EH (cell line): ENCODE data around the gene DENND2A.
A peak's percentile ranks its signal among the peaks of the same experiment; 100 is the strongest.
"Not testable (repeated sequence)": the region's sequence is repeated elsewhere in the genome, so short reads cannot be mapped to it uniquely, and the experiment has no call there.

Experiments
- DNase-seq: peaks from one replicate; pipeline ENCODE4 v3.0.0-alpha.2; 2015; ENCODE audit warnings: low read depth

Gene DENND2A

GRCh38 chr7:140587243-140587642 lies 53.4 kb downstream of the DENND2A start:
- no peak for DNase-seq

GRCh38 chr7:140586516-140586915 lies 54.1 kb downstream of the DENND2A start:
- DNase-seq, result no peak

- no peak for DNase-seq
Observed at GRCh38 chr7:140585333-140585732, 55.3 kb downstream of the DENND2A start.

GRCh38 chr7:140584195-140584851 lies 56.3 kb downstream of the DENND2A start:
- DNase-seq, result no peak

GRCh38 chr7:140581411-140581810 lies 59.2 kb downstream of the DENND2A start:
- no peak for DNase-seq

- no peak for DNase-seq
Observed at GRCh38 chr7:140577651-140578050, 63.0 kb downstream of the DENND2A start.

- DNase-seq, result no peak
Observed at GRCh38 chr7:140576589-140576988, 64.0 kb downstream of the DENND2A start.

- no peak for DNase-seq
Observed at GRCh38 chr7:140571538-140572122, 69.0 kb downstream of the DENND2A start.

GRCh38 chr7:140570120-140570519 lies 70.5 kb downstream of the DENND2A start:
- DNase-seq, result no peak

- DNase-seq, result no peak
Observed at GRCh38 chr7:140568021-140568813, 72.4 kb downstream of the DENND2A start.

GRCh38 chr7:140566186-140566585 lies 74.4 kb downstream of the DENND2A start:
- DNase-seq, result peak; percentile 82

- DNase-seq, result peak; percentile 39
Observed at GRCh38 chr7:140565761-140566160, 74.9 kb downstream of the DENND2A start.

GRCh38 chr7:140564643-140565042 lies 76.0 kb downstream of the DENND2A start:
- peak; percentile 49 for DNase-seq

GRCh38 chr7:140562926-140563481 lies 77.6 kb downstream of the DENND2A start:
- DNase-seq, result peak; percentile 58

GRCh38 chr7:140559410-140559809 lies 81.2 kb downstream of the DENND2A start:
- no peak for DNase-seq

GRCh38 chr7:140557809-140558518 lies 82.6 kb downstream of the DENND2A start:
- no peak for DNase-seq

GRCh38 chr7:140557069-140557468 lies 83.5 kb downstream of the DENND2A start:
- DNase-seq, result no peak

- not testable (repeated sequence) for DNase-seq
Observed at GRCh38 chr7:140553236-140553635, 87.4 kb downstream of the DENND2A start.

GRCh38 chr7:140552240-140552679 lies 88.4 kb downstream of the DENND2A start:
- DNase-seq, result no peak

- no peak for DNase-seq
Observed at GRCh38 chr7:140551355-140552239, 89.0 kb downstream of the DENND2A start.

- DNase-seq, result no peak
Observed at GRCh38 chr7:140546947-140547346, 93.7 kb downstream of the DENND2A start.
